Hepatocyte (in vitro differentiated cells): Measurements from ENCODE around the gene TBC1D5. TPM values are rescaled to one million over a fixed set of nuclear protein-coding genes. Genes with fewer than 3 reads are reported as not detected.

Experiments
- DNase-seq: peaks from one replicate; pipeline ENCODE4 v3.0.0-alpha.2; 2016; ENCODE audit warnings: low spot score
- H2AFZ ChIP-seq: fragments of 200-600 bp; sonication (generic); 2 replicates; pipeline ENCODE4 v1.6.0; 2016; ENCODE audit warnings: antibody characterized with exemption, mild to moderate bottlenecking
- H3K27ac ChIP-seq: fragments of 200-600 bp; sonication (generic); 2 replicates; pipeline ENCODE4 v1.5.1; 2016; ENCODE audit warnings: mild to moderate bottlenecking
- H3K27me3 ChIP-seq: fragments of 200-600 bp; sonication (generic); 2 replicates; pipeline ENCODE4 v1.6.1; 2016
- H3K36me3 ChIP-seq: fragments of 200-600 bp; sonication (generic); replicated peaks from 2 replicates; pipeline ENCODE4 v1.5.1; 2016; ENCODE audit warnings: low read depth; ENCODE audit not compliant: insufficient read depth
- H3K4me1 ChIP-seq: fragments of 200-600 bp; sonication (generic); 2 replicates; pipeline ENCODE4 v1.5.1; 2016; ENCODE audit warnings: mild to moderate bottlenecking, moderate library complexity; ENCODE audit not compliant: insufficient read depth
- H3K4me2 ChIP-seq: fragments of 200-600 bp; sonication (generic); 2 replicates; pipeline ENCODE4 v1.6.0; 2016
- H3K4me3 ChIP-seq: fragments of 200-600 bp; sonication (generic); 2 replicates; pipeline ENCODE4 v1.5.1; 2016; ENCODE audit warnings: mild to moderate bottlenecking
- H3K79me2 ChIP-seq: fragments of 200-600 bp; sonication (generic); 2 replicates; pipeline ENCODE4 v1.6.0; 2017; ENCODE audit warnings: mild to moderate bottlenecking
- H3K9me2 ChIP-seq: fragments of 200-600 bp; sonication (generic); replicated peaks from 2 replicates; pipeline ENCODE4 v1.6.0; 2017; ENCODE audit warnings: mild to moderate bottlenecking; ENCODE audit not compliant: insufficient read depth
- H3K9me3 ChIP-seq: fragments of 200-600 bp; sonication (generic); 2 replicates; pipeline ENCODE4 v1.5.1; 2016; ENCODE audit warnings: low read depth, mild to moderate bottlenecking
- H4K20me1 ChIP-seq: fragments of 200-600 bp; sonication (generic); 2 replicates; pipeline ENCODE4 v1.6.0; 2016; ENCODE audit warnings: mild to moderate bottlenecking; ENCODE audit not compliant: insufficient read depth, poor library complexity, severe bottlenecking
- EZH2 ChIP-seq: fragments of 200-600 bp; sonication (generic); IDR thresholded peaks from 2 replicates; pipeline ENCODE4 v1.6.1; 2016; ENCODE audit warnings: antibody characterized with exemption, mild to moderate bottlenecking, borderline replicate concordance
- EZH2phosphoT487 ChIP-seq: fragments of 200-600 bp; sonication (generic); IDR thresholded peaks from one replicate; pipeline ENCODE4 v1.6.1; 2018; ENCODE audit warnings: antibody characterized with exemption, mild to moderate bottlenecking, low read depth, moderate library complexity; ENCODE audit not compliant: unreplicated experiment, severe bottlenecking
- WGBS: methylation state at CpG from one replicate; pipeline ENCODE4 v1.1.6; 2016; ENCODE audit warnings: low lambda C conversion rate; ENCODE audit errors: missing lambda C conversion rate; 5-methylcytosine and 5-hydroxymethylcytosine counted together
- polyA plus RNA-seq: library from polyadenylated mRNA; unstranded; fragments of >200 nt; fragmentation: Nextera tagmentation; extraction: Ambion mirVana; gene quantifications from 2 replicates; pipeline ENCODE4 v1.2.1, GENCODE V29; 2016
- total RNA-seq: library from RNA; depleted of rRNA; stranded (reverse); fragments of >200 nt; gene quantifications from 2 replicates; pipeline ENCODE4 v1.2.3, GENCODE V29; 2014
- TF ChIP-seq, protein P1 (sequence below): fragments of 200-600 bp; sonication (generic); IDR thresholded peaks from 2 replicates; pipeline ENCODE4 v1.5.1; 2016; ENCODE audit warnings: antibody characterized with exemption, mild to moderate bottlenecking; ENCODE audit not compliant: poor library complexity

Gene TBC1D5
- total and polyA plus RNA-seq, 2 experiments from 2014 or later = 17.0 to 64.2 TPM

DNA sequence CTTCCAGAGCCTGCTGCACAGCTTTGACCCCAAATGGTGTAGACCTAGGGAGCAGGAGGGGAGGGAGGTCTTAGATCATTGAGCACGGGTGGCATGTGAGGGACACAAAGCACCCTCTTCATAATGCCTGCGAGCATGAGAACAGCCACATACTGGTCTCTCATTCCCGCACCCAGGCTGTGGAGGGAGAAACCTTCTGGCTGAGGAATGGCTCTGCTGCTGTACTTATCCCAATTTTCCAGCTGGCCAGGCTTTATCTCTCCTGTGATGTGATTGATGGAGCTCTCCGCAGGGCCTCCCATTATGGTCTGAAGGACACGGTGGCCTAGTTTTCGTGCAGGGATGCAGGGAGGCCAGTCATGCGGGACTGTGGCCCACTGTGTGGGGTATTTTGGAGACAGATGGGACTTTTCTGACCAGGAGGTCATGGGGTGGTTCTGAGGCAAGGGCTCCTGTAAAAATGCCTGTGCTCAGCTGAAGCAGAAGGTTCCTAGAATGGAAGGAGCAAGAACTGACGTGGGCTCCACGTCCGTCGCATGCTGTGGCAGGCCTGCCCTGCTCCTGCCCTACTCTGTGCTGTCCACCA, 606.2 kb downstream of the TBC1D5 start:
- no peak overlapping the region for H3K4me2 ChIP-seq
- H3K79me2 ChIP-seq = no peaks in the 10 kb centered on the region
- H3K9me2 ChIP-seq = no peaks in the 10 kb centered on the region
- TF ChIP-seq, protein P1, sequence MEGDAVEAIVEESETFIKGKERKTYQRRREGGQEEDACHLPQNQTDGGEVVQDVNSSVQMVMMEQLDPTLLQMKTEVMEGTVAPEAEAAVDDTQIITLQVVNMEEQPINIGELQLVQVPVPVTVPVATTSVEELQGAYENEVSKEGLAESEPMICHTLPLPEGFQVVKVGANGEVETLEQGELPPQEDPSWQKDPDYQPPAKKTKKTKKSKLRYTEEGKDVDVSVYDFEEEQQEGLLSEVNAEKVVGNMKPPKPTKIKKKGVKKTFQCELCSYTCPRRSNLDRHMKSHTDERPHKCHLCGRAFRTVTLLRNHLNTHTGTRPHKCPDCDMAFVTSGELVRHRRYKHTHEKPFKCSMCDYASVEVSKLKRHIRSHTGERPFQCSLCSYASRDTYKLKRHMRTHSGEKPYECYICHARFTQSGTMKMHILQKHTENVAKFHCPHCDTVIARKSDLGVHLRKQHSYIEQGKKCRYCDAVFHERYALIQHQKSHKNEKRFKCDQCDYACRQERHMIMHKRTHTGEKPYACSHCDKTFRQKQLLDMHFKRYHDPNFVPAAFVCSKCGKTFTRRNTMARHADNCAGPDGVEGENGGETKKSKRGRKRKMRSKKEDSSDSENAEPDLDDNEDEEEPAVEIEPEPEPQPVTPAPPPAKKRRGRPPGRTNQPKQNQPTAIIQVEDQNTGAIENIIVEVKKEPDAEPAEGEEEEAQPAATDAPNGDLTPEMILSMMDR = no peak
- no peak for TF ChIP-seq EZH2
- no peak for TF ChIP-seq EZH2phosphoT487
- WGBS = 75% methylated on average over 11 of the region's 11 CpGs
- DNase-seq = no peak
- H3K27ac ChIP-seq = no peak overlapping the region
- no peak overlapping the region for H3K4me3 ChIP-seq
- no peaks in the 10 kb centered on the region for H3K36me3 ChIP-seq
- H2AFZ ChIP-seq = no peak overlapping the region
- H3K9me3 ChIP-seq = no peaks in the 10 kb centered on the region
- H3K27me3 ChIP-seq = no peaks in the 10 kb centered on the region
- H3K4me1 ChIP-seq = no peaks in the 10 kb centered on the region
- no peaks in the 10 kb centered on the region for H4K20me1 ChIP-seq

DNA sequence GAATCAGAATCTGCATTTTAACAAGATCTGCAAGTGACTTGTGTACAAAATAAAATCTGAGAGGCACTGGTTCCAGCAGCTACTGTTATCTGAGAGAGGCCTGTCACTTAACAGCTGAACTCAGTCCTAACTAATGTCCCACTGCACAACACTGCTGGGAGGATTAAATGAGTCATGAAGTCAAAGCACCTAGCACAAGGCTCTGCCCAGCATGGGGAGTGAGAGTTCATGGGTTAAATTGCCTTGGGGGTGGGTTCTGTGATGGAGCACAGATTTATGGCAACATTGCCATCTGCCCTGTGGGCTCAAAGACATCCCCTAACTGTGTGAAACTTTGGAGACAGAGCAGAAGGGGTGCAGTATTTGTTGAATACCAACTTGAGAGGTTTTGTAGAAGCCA, 606.7 kb downstream of the TBC1D5 start:
- no peak for TF ChIP-seq EZH2
- TF ChIP-seq, protein P1 = no peak
- TF ChIP-seq EZH2phosphoT487 = no peak
- Histone ChIP-seq H3K4me1 (no peaks in the 10 kb centered on the region), H2AFZ (no peak overlapping the region), H3K4me2 (no peak overlapping the region), H3K27ac (no peak overlapping the region), H3K9me2 (no peaks in the 10 kb centered on the region), H4K20me1 (no peaks in the 10 kb centered on the region), H3K9me3 (no peaks in the 10 kb centered on the region), H3K27me3 (no peaks in the 10 kb centered on the region), H3K79me2 (no peaks in the 10 kb centered on the region), H3K4me3 (no peak overlapping the region), H3K36me3 (no peaks in the 10 kb centered on the region)
- no peak for DNase-seq

DNA sequence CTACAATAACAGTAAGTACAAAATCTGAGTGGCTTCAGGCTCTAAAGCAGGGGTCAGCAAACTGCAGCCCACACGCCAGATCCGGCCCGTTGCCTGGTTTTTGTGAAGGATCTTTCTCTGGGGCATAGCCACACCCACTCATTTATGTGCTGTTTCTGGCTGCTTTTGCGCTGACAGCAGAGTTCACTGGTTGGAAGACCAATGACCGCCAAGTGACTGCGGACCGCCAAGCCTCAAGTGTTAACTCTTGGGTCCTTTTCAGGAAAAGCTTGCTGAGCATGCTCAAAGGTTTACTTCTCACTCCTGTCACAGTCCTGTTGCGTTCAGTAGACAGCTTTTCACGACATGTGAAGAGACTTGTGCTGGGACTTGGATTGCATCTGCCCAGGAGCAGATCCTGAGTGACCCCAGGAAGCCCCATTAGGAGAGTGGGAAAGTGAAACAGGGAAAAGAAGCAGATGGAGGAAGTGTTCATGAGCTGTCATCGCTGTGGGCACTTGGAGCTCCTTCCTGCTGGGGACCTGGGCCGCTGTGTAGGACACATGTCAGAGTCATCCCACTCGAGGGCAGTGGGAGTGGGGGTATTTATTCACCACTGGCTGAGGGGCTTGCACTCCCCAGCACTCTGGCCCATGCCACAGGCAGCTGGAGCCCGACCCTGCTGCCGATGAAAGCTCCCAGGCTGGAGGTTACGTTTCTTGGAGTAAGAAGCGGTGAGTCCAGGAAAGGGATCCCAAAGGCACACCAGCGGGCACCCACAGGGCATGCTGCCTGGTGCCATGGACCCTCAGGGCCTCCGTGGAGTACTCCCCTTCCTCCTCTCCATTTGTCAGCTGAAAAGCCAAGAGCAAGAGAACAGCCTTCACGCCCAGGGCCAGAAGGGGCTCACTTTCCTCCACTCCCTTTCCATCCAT, 608.5 kb downstream of the TBC1D5 start:
- H3K9me3 ChIP-seq = no peaks in the 10 kb centered on the region
- H3K4me2 ChIP-seq = no peak overlapping the region
- H4K20me1 ChIP-seq = no peaks in the 10 kb centered on the region
- no peaks in the 10 kb centered on the region for H3K79me2 ChIP-seq
- WGBS = 92% methylated on average over 19 of the region's 19 CpGs
- no peaks in the 10 kb centered on the region for H3K9me2 ChIP-seq
- H3K4me1 ChIP-seq = no peaks in the 10 kb centered on the region
- H3K4me3 ChIP-seq = no peak overlapping the region
- TF ChIP-seq EZH2 = no peak
- TF ChIP-seq, protein P1 = no peak
- TF ChIP-seq EZH2phosphoT487 = no peak
- no peak overlapping the region for H2AFZ ChIP-seq
- no peaks in the 10 kb centered on the region for H3K27me3 ChIP-seq
- DNase-seq = no peak
- no peak overlapping the region for H3K27ac ChIP-seq
- H3K36me3 ChIP-seq = no peaks in the 10 kb centered on the region
